BJ (cell line): ENCODE data around the gene SMARCB1. TPM values are rescaled to one million over a fixed set of nuclear protein-coding genes. Genes with fewer than 3 reads are reported as not detected.

Experiments
- CTCF ChIA-PET: fragments of 350-600 bp; formaldehyde crosslinking; extraction: SDS; loops from one replicate; lab custom pipeline; 2021; ENCODE audit warnings: antibody characterized with exemption, inconsistent platforms; lab: Yijun Ruan, JAX
- POLR2A ChIA-PET: fragments of 300-600 bp; sonication (Branson Sonifier 250); formaldehyde crosslinking; extraction: SDS; loops from one replicate; lab custom pipeline; 2021; ENCODE audit warnings: antibody characterized with exemption; lab: Charles Lee
- DNase-seq: peaks from one replicate; pipeline ENCODE4 v3.0.0-alpha.2; 2011; ENCODE audit warnings: low read depth
- H3K27me3 ChIP-seq: 2 replicates; pipeline ENCODE4 v1.6.0; 2011; ENCODE audit warnings: low read length; ENCODE audit not compliant: control insufficient read depth, insufficient read depth
- H3K36me3 ChIP-seq: 2 replicates; pipeline ENCODE4 v1.5.1; 2011; ENCODE audit warnings: low read length; ENCODE audit not compliant: control insufficient read depth, insufficient read depth
- H3K4me3 ChIP-seq: 2 replicates; pipeline ENCODE4 v1.5.1; 2011; ENCODE audit warnings: low read depth, mild to moderate bottlenecking, control low read depth, low read length
- CTCF ChIP-seq: IDR thresholded peaks from 2 replicates; pipeline ENCODE4 v1.5.1; 2011; ENCODE audit warnings: low read depth, mild to moderate bottlenecking, control low read depth, inconsistent platforms, low read length, moderate library complexity; ENCODE audit not compliant: insufficient read depth
- polyA plus RNA-seq: library from polyadenylated mRNA; depleted of rRNA; stranded (reverse); fragments of >200 nt; gene quantifications from 2 replicates; pipeline ENCODE4 v1.2.3, GENCODE V29; 2011

Gene SMARCB1
- polyA plus RNA-seq, 1 experiment, result 174 TPM

- CTCF ChIA-PET, result no interaction called here
Observed at GRCh38 chr22:23841736-23842445, 55.1 kb downstream of the SMARCB1 start.

GRCh38 chr22:23842599-23842998, 55.8 kb downstream of the SMARCB1 start:
- no peak for TF ChIP-seq CTCF
- ChIA-PET CTCF (interaction anchor here (11.1 kb wide), 1 partner anchor 73 kb away, joined by 272 read pairs; the partner anchor contains the start of genes C22orf15, CHCHD10 and MMP11), POLR2A (no interaction called here)
- DNase-seq, result no peak
- peaks cover 2% of the 10 kb centered on the region; the same call in 1 of the 2 replicates for H3K27me3 ChIP-seq
- H3K36me3 ChIP-seq, result no peaks in the 10 kb centered on the region
- H3K4me3 ChIP-seq, result no peak overlapping the region

More at GRCh38 chr22:23841736-23842445, 55.1 kb downstream of the SMARCB1 start:
- DNase-seq, result no peak
- Histone ChIP-seq H3K36me3 (no peaks in the 10 kb centered on the region; the same call in 1 of the 2 replicates), H3K27me3 (peaks cover 2% of the 10 kb centered on the region; the same call in 1 of the 2 replicates), H3K4me3 (no peak overlapping the region)
- POLR2A ChIA-PET, result no interaction called here
- TF ChIP-seq CTCF, result no peak

DNA sequence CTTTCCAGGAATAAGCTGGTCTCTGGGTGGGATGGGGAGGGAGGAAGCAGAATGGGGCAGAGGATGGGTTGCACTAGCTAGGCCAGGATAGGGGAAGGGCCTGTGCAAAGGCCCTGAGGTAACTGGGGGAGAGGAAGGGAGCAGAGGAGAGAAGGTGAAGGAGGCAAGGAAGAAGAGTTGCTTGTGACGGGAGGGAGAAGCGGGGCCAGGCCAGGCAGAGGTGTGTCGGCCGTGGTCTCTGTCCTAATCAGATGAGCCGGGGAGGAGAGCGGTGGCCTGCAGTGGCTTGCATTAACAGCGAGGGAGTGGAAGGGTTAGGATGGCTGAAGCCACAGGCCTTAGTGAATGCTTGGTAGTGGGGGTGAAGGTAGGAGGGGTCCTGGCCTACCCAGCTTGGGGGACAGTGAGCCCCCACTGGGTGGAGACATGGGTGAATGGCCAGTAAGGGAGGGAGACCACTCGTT, 58.0 kb downstream of the SMARCB1 start:
- TF ChIP-seq CTCF, result no peak
- H3K4me3 ChIP-seq, result no peak overlapping the region
- H3K36me3 ChIP-seq, result no peaks in the 10 kb centered on the region
- peaks cover 2% of the 10 kb centered on the region; the same call in 1 of the 2 replicates for H3K27me3 ChIP-seq
- CTCF ChIA-PET, result interaction anchor here (1.0 to 11.1 kb wide), 5 partner anchors 10 to 75 kb away, joined by 3 to 272 read pairs (median 8); partner anchors contain the start of genes C22orf15, CHCHD10, MMP11 and SLC2A11
- DNase-seq, result no peak
- POLR2A ChIA-PET, result no interaction called here

DNA sequence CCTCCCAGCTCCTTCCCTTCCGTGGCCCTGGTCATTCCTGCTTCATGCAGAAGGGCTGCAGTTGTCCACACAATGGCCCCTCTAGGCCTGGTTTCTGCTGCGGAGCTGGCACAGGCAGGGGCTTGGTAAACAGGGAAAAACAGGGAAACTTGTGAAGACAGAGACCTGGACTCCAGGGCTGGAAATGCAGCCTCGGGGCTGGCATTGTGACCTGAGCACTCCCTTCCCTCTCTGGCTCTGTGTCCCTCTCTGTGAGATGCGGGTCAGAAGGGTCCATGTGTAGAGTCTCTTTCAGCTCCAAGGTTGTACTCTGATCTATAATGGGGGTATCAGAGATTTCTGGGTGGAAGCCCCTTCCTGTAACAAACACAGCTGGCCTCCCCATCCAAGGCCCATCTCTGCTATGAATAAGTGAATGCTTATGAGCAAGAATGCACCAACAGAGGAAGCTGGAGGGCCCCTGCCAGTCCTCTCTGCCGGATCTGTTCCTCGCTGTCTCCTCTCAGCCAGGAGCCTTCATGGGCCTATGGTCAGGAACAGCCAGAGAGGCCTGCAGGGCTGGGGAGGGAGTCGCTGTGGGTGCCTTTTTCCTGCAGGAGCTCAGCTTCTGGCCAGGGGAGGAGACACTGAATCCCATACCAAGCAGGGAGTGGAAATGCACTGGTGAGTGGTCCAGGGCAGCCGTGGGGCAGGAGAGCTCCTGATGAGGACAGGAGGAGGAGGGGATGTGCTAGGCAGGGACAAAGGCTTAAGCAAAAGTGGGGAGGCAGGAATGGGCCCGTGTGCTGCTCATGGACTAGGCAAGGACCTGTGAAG, 58.7 kb downstream of the SMARCB1 start:
- TF ChIP-seq CTCF, result no peak
- Histone ChIP-seq H3K4me3 (no peak overlapping the region), H3K27me3 (peaks cover 2% of the 10 kb centered on the region; the same call in 1 of the 2 replicates), H3K36me3 (no peaks in the 10 kb centered on the region)
- no peak for DNase-seq
- ChIA-PET CTCF (interaction anchor here (0.7 to 11.1 kb wide), 8 partner anchors 11 to 301 kb away, joined by 3 to 272 read pairs (median 4); partner anchors contain the start of genes C22orf15, CHCHD10, MIF and MMP11), POLR2A (interaction anchor here (0.7 kb wide), 1 partner anchor 58 kb away, joined by 3 read pairs; no protein-coding TSS in a partner anchor)
